Activated T-cell treated with anti-CD3 and anti-CD28 coated beads, Interleukin-2, amount 50 U/mL, for 24 hours (primary cell): Measurements from ENCODE around the gene HOMER2.
A peak's percentile ranks its signal among the peaks of the same experiment; 100 is the strongest.

ENCODE experiments used
- DNase-seq: peaks from one replicate; pipeline ENCODE4 v3.0.0-alpha.2; 2020
- H3K27ac Mint-ChIP-seq: 2 replicates; pipeline ENCODE4 v1.8.0; 2020; ENCODE audit warnings: mild to moderate bottlenecking, mixed read lengths
- H3K27me3 Mint-ChIP-seq: 2 replicates; pipeline ENCODE4 v1.8.0; 2020; ENCODE audit warnings: mixed read lengths
- H3K36me3 Mint-ChIP-seq: 2 replicates; pipeline ENCODE4 v1.8.0; 2020; ENCODE audit warnings: low read depth, mixed read lengths
- H3K4me1 Mint-ChIP-seq: 2 replicates; pipeline ENCODE4 v1.8.0; 2020; ENCODE audit warnings: low read depth, mixed read lengths
- H3K4me3 Mint-ChIP-seq: 2 replicates; pipeline ENCODE4 v1.8.0; 2020; ENCODE audit warnings: mild to moderate bottlenecking, moderate library complexity, mixed read lengths
- H3K9me3 Mint-ChIP-seq: 2 replicates; pipeline ENCODE4 v1.8.0; 2020; ENCODE audit warnings: mixed read lengths

The HOMER2 gene

GRCh38 chr15:82972990-82973389, 20.5 kb upstream of the HOMER2 start:
- H3K27ac Mint-ChIP-seq, result no peak overlapping the region
- H3K27me3 Mint-ChIP-seq, result no peaks in the 10 kb centered on the region
- H3K4me3 Mint-ChIP-seq, result no peak overlapping the region
- no peaks in the 10 kb centered on the region for H3K9me3 Mint-ChIP-seq
- H3K36me3 Mint-ChIP-seq, result no peaks in the 10 kb centered on the region
- no peaks in the 10 kb centered on the region for H3K4me1 Mint-ChIP-seq
- no peak for DNase-seq

DNA sequence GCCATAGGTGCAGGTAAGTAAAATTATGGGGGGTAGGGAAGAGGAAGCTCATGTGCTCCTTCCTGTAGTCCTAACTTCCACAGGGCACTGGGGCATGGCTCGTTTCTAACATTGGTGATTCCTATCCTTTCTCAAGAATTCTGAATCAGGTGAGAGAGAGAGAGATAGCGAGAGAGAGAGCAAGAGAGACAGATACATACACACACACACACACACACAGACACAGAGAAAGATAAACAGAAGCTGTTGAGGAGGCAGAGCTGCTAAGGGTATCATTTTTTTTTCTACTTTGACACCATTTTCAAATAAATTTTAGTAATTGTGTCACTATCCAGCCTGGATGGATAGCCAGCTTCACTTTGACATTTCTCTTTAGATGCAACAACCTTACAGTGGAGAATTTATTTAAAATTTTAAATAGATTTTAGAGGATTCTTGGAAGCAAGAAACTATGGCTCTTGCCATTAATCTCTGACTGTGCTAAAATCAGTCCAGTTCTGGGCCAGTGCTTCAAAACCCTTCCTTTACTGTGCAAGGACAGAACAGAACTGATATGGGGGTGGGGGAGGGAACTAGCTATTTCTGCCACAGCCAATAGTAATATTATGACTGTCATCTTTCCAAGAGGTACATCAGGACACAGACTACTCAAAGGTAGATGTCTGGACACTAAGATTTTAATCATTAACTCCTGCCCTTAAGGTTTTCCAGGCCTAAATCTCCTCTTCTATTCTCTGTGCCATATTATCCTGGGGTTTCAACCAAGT, 18.9 kb upstream of the HOMER2 start:
- no peak overlapping the region for H3K4me3 Mint-ChIP-seq
- H3K27ac Mint-ChIP-seq, result no peak overlapping the region
- H3K27me3 Mint-ChIP-seq, result no peaks in the 10 kb centered on the region
- DNase-seq, result no peak
- peaks cover 7% of the 10 kb centered on the region for H3K4me1 Mint-ChIP-seq
- H3K36me3 Mint-ChIP-seq, result no peaks in the 10 kb centered on the region
- no peaks in the 10 kb centered on the region for H3K9me3 Mint-ChIP-seq

GRCh38 chr15:82970696-82971095, 18.2 kb upstream of the HOMER2 start:
- H3K27ac Mint-ChIP-seq, result no peak overlapping the region
- H3K9me3 Mint-ChIP-seq, result no peaks in the 10 kb centered on the region
- DNase-seq, result no peak
- no peaks in the 10 kb centered on the region for H3K27me3 Mint-ChIP-seq
- no peak overlapping the region for H3K4me3 Mint-ChIP-seq
- peaks cover 12% of the 10 kb centered on the region for H3K4me1 Mint-ChIP-seq
- H3K36me3 Mint-ChIP-seq, result no peaks in the 10 kb centered on the region

DNA sequence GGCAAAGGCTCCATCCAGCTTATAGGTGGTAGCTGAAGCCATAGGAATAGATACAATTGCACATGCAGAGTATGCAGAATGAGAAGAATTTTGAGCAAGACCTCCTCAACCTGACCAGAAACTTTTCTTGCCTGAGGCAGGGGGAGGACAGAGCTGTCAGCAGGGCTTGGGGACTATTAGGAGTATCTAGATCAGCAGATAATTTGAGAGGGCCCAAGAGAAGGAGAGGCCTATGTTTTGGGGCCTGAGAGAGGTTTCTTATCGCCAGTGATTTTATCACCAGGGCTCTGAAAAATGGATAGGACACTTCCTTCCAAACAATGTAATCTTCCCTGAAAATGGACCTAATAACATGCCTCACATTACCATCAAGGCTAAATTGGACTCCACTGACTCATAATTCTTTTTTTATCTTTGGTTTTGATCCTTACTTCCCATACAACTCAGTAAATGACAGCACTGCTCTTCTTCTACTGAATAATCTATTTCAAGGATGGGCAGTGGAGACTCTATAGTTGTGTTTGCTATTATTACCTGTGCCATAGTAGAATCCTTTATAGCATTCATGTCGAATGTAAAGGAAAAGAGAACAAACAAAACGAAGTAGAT, 17.7 kb upstream of the HOMER2 start:
- H3K4me3 Mint-ChIP-seq, result no peak overlapping the region
- H3K27me3 Mint-ChIP-seq, result no peaks in the 10 kb centered on the region
- no peaks in the 10 kb centered on the region for H3K36me3 Mint-ChIP-seq
- DNase-seq, result no peak
- no peak overlapping the region for H3K27ac Mint-ChIP-seq
- H3K4me1 Mint-ChIP-seq, result peaks cover 12% of the 10 kb centered on the region
- H3K9me3 Mint-ChIP-seq, result no peaks in the 10 kb centered on the region

DNA sequence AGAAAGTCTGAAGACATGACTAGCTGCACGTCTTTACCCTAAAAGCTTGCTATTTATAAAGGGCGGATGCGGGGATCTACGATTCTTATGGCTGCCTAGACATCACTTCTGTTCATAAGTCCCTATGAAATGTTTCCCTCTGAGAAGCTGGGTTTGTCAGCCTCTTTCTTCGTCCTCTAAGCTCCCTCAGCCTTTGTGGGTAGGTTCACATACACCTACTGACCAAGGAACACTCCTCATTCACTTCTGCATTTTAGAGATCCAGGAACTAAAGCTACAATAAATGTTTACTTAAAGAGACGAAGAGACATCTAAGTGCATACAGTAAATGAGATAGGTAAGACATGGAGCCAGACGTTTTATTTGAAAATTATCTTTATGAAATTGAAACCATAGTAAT, 16.8 kb upstream of the HOMER2 start:
- no peaks in the 10 kb centered on the region for H3K27me3 Mint-ChIP-seq
- H3K36me3 Mint-ChIP-seq, result no peaks in the 10 kb centered on the region
- H3K27ac Mint-ChIP-seq, result no peak overlapping the region
- no peak for DNase-seq
- no peaks in the 10 kb centered on the region for H3K9me3 Mint-ChIP-seq
- peaks cover 12% of the 10 kb centered on the region for H3K4me1 Mint-ChIP-seq
- no peak overlapping the region for H3K4me3 Mint-ChIP-seq

GRCh38 chr15:82968066-82968465, 15.5 kb upstream of the HOMER2 start:
- no peak for DNase-seq
- H3K36me3 Mint-ChIP-seq, result no peaks in the 10 kb centered on the region
- no peak overlapping the region for H3K27ac Mint-ChIP-seq
- H3K27me3 Mint-ChIP-seq, result no peaks in the 10 kb centered on the region
- H3K4me1 Mint-ChIP-seq, result peaks cover 12% of the 10 kb centered on the region
- no peak overlapping the region for H3K4me3 Mint-ChIP-seq
- no peaks in the 10 kb centered on the region for H3K9me3 Mint-ChIP-seq

DNA sequence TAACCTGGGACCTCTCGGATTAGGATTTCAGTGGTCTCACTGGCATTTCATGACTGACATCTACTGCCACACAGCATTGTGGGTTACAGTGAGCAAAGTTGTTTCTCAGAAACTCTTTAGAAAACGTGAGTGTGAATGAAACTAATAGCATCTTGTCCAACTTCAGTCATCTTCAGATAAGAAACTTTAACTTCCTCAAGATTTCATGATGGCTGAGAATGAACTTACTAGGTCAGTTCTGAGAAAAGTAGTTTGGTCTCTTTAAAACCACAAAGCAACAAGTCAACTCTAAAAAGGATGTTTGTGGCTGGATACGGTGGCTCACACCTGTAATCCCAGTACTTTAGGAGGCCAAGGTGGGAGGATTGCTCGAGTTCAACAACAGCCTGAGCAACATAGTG, 14.2 kb upstream of the HOMER2 start:
- peak overlapping the region; percentile 26 for H3K27ac Mint-ChIP-seq

GRCh38 chr15:82964890-82965289, 12.4 kb upstream of the HOMER2 start:
- Mint-ChIP-seq H3K4me3 (no peak overlapping the region), H3K27ac (no peak overlapping the region), H3K36me3 (no peaks in the 10 kb centered on the region), H3K27me3 (no peaks in the 10 kb centered on the region), H3K4me1 (peaks cover 12% of the 10 kb centered on the region), H3K9me3 (no peaks in the 10 kb centered on the region)
- DNase-seq, result no peak

More for the DNA sequence above, 14.2 kb upstream of the HOMER2 start:
- H3K27me3 Mint-ChIP-seq, result no peaks in the 10 kb centered on the region
- no peak overlapping the region for H3K4me3 Mint-ChIP-seq
- H3K4me1 Mint-ChIP-seq, result peaks cover 12% of the 10 kb centered on the region
- no peaks in the 10 kb centered on the region for H3K36me3 Mint-ChIP-seq
- DNase-seq, result no peak
- H3K9me3 Mint-ChIP-seq, result no peaks in the 10 kb centered on the region

GRCh38 chr15:82963471-82964341, 11.2 kb upstream of the HOMER2 start:
- peaks cover 12% of the 10 kb centered on the region for H3K4me1 Mint-ChIP-seq
- H3K27me3 Mint-ChIP-seq, result no peaks in the 10 kb centered on the region
- H3K9me3 Mint-ChIP-seq, result no peaks in the 10 kb centered on the region
- no peak for DNase-seq
- no peak overlapping the region for H3K4me3 Mint-ChIP-seq
- no peak overlapping the region for H3K27ac Mint-ChIP-seq
- H3K36me3 Mint-ChIP-seq, result no peaks in the 10 kb centered on the region

DNA sequence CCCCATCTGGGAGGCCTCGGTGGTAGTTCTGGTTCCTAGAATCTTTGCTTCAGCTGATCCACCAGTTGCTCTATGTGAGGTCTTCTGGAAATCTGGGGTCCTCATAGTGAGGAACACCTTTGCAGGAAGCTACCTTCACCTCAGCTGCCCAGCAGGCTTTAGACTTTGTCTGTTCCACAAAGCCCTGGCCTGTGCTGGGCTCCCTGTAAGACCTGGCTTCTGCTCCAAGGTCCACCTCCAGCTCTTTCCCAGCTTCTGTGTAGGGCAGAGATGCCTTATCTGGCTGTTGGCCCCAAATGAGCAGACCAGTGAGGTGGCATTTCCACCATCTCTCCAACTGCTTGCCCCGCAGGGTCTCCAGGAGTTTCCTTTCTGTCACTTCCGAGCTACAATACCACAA, 8.2 kb upstream of the HOMER2 start:
- no peak overlapping the region for H3K4me3 Mint-ChIP-seq
- H3K9me3 Mint-ChIP-seq, result no peaks in the 10 kb centered on the region
- H3K4me1 Mint-ChIP-seq, result no peaks in the 10 kb centered on the region
- no peaks in the 10 kb centered on the region for H3K27me3 Mint-ChIP-seq
- no peaks in the 10 kb centered on the region for H3K36me3 Mint-ChIP-seq
- H3K27ac Mint-ChIP-seq, result no peak overlapping the region
- DNase-seq, result no peak

DNA sequence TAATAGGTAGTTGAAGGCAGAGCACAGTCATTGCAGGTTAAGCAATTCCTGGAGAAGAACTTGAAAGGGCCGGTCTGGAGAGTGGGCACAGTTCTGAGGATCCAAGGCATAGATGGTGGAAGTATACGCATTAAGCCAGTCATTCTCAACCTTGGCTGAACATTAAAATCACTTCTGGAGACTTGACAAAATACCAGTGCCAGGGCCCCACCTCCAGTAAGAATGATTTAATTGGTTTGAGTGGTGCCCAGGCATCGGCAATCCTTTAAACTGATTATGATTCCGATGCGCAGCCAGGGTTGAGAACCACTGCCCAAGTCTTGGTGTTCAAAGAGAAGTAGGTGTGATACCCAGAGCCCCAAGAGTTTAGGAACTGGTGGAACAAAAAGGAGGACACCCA, 6.9 kb upstream of the HOMER2 start:
- H3K9me3 Mint-ChIP-seq, result no peaks in the 10 kb centered on the region
- H3K27me3 Mint-ChIP-seq, result no peaks in the 10 kb centered on the region
- H3K4me3 Mint-ChIP-seq, result no peak overlapping the region
- no peaks in the 10 kb centered on the region for H3K4me1 Mint-ChIP-seq
- DNase-seq, result no peak
- H3K27ac Mint-ChIP-seq, result no peak overlapping the region
- no peaks in the 10 kb centered on the region for H3K36me3 Mint-ChIP-seq

GRCh38 chr15:82958638-82959037, 6.1 kb upstream of the HOMER2 start:
- DNase-seq, result no peak
- Mint-ChIP-seq H3K4me3 (no peak overlapping the region), H3K4me1 (no peaks in the 10 kb centered on the region), H3K27ac (no peak overlapping the region), H3K27me3 (no peaks in the 10 kb centered on the region), H3K9me3 (no peaks in the 10 kb centered on the region), H3K36me3 (no peaks in the 10 kb centered on the region)

DNA sequence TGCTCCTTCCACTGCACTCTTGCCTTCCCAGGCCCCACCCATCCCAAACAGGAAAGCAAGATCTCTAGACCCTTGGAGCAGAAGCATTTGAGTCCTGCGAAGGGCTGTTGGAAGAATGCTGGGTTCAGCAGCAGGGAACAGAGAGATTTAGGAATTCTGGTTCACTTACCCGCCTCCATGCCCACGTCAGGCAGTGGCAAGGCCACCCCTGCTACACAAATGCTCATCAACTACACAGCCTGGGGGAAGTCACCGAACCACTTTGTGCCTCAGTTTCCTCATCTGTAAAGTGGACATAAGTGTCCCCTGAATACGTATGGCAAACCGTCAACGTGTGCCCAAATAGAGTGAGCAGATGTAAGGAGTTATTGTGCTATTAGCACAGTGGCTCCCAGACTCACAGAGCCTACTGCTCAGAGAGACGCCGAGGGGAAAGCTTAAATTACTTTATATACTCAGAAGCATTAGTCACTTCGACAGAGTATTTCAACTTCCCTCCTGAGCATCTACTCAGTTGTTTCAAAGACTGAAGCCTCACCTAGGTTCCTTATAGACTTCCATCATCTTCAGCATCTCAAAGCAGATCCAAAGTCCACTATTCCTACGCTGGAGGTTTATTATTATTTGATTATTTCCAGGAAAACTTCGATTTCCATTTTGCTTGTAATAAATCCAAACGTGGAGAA, 905 bp downstream of the HOMER2 start:
- peak overlapping the region; percentile 28 for H3K27ac Mint-ChIP-seq
- H3K4me1 Mint-ChIP-seq, result no peaks in the 10 kb centered on the region
- DNase-seq, result no peak
- no peak overlapping the region for H3K4me3 Mint-ChIP-seq
- no peaks in the 10 kb centered on the region for H3K36me3 Mint-ChIP-seq
- H3K27me3 Mint-ChIP-seq, result peaks cover 12% of the 10 kb centered on the region
- no peaks in the 10 kb centered on the region for H3K9me3 Mint-ChIP-seq

DNA sequence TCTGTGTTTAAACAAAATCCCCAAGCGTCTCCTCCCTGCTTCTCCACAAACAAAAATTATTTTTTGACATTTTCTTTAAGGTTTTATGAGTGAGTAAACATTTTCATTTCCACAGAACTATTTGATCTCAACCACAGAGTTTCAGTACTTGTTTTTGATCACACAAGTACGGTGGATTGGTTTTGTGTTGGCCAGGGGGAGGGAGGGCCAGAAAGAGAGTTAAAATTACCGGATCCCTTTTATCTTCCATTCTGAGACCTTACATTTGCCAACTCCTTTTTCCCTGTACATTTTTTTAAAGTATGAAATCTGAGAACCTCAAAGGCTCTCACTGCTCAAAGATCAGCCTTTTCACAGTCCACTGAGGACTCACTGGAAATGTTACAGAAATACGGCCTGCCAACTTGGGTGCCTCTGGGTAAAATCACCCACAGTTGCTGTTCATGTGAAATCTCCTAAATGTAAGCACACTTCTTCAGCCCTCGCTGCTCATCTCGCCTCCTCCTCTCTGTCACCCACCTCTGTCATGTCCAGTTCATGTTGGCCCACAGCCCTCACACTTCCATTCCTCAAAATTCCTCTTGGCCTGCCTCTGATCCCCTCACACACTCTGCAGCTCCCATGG, 1.7 kb downstream of the HOMER2 start:
- DNase-seq, result no peak
- Mint-ChIP-seq H3K4me1 (no peaks in the 10 kb centered on the region), H3K36me3 (no peaks in the 10 kb centered on the region), H3K27me3 (peaks cover 18% of the 10 kb centered on the region), H3K27ac (no peak overlapping the region), H3K4me3 (no peak overlapping the region), H3K9me3 (no peaks in the 10 kb centered on the region)
